DOHH2 (cell line): ENCODE measurements around the gene CUTA.

Source experiments
- EZH2phosphoT487 ChIP-seq: fragments of 200-600 bp; sonication (generic); IDR thresholded peaks from 2 replicates; pipeline ENCODE4 v1.6.1; 2017; ENCODE audit warnings: borderline replicate concordance, mild to moderate bottlenecking, antibody characterized with exemption, low read length, moderate library complexity, mixed read lengths
- TF ChIP-seq, protein P1 (sequence below): fragments of 200-600 bp; sonication (generic); IDR thresholded peaks from one replicate; pipeline ENCODE4 v1.5.1; 2014; ENCODE audit warnings: antibody characterized with exemption, mild to moderate bottlenecking, low read depth, low read length; ENCODE audit not compliant: poor library complexity, severe bottlenecking

- no peak for TF ChIP-seq EZH2phosphoT487
- TF ChIP-seq, protein P1, sequence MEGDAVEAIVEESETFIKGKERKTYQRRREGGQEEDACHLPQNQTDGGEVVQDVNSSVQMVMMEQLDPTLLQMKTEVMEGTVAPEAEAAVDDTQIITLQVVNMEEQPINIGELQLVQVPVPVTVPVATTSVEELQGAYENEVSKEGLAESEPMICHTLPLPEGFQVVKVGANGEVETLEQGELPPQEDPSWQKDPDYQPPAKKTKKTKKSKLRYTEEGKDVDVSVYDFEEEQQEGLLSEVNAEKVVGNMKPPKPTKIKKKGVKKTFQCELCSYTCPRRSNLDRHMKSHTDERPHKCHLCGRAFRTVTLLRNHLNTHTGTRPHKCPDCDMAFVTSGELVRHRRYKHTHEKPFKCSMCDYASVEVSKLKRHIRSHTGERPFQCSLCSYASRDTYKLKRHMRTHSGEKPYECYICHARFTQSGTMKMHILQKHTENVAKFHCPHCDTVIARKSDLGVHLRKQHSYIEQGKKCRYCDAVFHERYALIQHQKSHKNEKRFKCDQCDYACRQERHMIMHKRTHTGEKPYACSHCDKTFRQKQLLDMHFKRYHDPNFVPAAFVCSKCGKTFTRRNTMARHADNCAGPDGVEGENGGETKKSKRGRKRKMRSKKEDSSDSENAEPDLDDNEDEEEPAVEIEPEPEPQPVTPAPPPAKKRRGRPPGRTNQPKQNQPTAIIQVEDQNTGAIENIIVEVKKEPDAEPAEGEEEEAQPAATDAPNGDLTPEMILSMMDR: no peak
Observed at GRCh38 chr6:33434961-33435360, 17.1 kb upstream of the CUTA start.
